Measurements from ENCODE around the gene HOMER1. TPM values are rescaled to one million over a fixed set of nuclear protein-coding genes. Genes with fewer than 3 reads are reported as not detected.

The HOMER1 gene
- total and polyA plus RNA-seq, 2 of the 13 experiments (the other 11 are each of a cell fraction or from before 2014, with no cell fraction given), result 5.3 to 24.8 TPM

DNA sequence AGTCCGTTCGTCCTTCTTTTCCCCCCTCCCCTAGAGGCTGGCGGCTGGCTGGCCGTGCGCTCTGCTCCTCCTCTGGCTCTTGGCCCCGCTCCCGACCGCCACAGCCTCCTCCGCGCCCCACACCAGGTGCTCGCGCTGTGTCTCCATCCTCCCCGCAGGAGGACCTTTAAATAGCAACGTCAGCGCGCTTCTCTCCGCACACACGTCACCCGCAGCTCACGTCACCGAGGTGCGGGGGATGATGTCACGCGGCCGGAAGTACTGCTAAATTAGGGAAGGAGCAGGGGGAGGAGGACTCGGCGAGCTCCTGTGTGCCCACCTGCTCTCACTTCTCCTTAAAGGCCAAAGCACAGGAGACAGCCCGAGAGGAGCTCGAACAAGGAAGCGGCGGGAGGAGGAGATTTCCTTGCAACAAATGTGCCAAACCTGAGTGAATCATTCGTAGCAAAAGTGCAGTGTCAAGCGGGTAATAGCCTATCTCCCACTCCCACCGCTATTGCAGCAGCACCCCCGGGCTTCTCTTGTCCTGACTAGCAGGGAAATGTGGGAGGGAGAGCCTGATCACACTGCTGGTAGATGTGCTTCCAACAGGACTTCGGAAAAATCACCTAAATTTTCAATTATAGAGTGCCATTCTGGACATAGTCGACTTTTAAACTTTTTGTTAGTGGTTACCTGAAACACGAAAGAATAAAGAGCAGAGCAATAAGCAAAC, 614 bp upstream of the HOMER1 start (continued):
- TF ChIP-seq, protein P1, sequence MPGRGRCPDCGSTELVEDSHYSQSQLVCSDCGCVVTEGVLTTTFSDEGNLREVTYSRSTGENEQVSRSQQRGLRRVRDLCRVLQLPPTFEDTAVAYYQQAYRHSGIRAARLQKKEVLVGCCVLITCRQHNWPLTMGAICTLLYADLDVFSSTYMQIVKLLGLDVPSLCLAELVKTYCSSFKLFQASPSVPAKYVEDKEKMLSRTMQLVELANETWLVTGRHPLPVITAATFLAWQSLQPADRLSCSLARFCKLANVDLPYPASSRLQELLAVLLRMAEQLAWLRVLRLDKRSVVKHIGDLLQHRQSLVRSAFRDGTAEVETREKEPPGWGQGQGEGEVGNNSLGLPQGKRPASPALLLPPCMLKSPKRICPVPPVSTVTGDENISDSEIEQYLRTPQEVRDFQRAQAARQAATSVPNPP (CRISPR knock-in tag; IDR thresholded peaks at IDR 0.05), result no peak
- TF ChIP-seq ZNF263 (CRISPR knock-in tag; IDR thresholded peaks at IDR 0.05) (peak; percentile 100), ZBTB7A (CRISPR knock-in tag; IDR thresholded peaks at IDR 0.05) (no peak; the same call in 1 of the 2 replicates), POLR2A (IDR thresholded peaks at IDR 0.05; ENCODE audit: insufficient read depth in 1 of 2, low read depth in 2 of 2, low read length in 2 of 2) (peak; percentile 81 to 89), U2AF2 (IDR thresholded peaks at IDR 0.05; ENCODE audit: low read depth, low read length) (no peak), ZNF563 (CRISPR knock-in tag; IDR thresholded peaks at IDR 0.05) (no peak; the same call in 1 of the 2 replicates), KDM6A (CRISPR knock-in tag; IDR thresholded peaks at IDR 0.05; ENCODE audit: low read depth) (no peak), MAFF (IDR thresholded peaks at IDR 0.05; ENCODE audit: low read depth, low read length) (peak; percentile 75), SNAPC5 (CRISPR knock-in tag; IDR thresholded peaks at IDR 0.05; ENCODE audit: borderline replicate concordance) (no peak), ZFP36L2 (CRISPR knock-in tag; IDR thresholded peaks at IDR 0.05) (no peak; the same call in 1 of the 2 replicates), TOPORS (CRISPR knock-in tag; IDR thresholded peaks at IDR 0.05) (peak; percentile 34; the same call in 1 of the 2 replicates), TCF12 (IDR thresholded peaks at IDR 0.05) (no peak), TCF12 (CRISPR knock-in tag; IDR thresholded peaks at IDR 0.05) (no peak), ZSCAN21 (CRISPR knock-in tag; IDR thresholded peaks at IDR 0.05; ENCODE audit: borderline replicate concordance) (no peak), SAFB2 (CRISPR knock-in tag; IDR thresholded peaks at IDR 0.05; ENCODE audit: borderline replicate concordance, low read depth) (0 out of 2 replicates have a peak, but pooled peaks have one; percentile 60), MXD3 (CRISPR knock-in tag; IDR thresholded peaks at IDR 0.05) (no peak), CCAR2 (optimal IDR thresholded peaks at IDR 0.05; ENCODE audit: low read depth, low read length) (peak; percentile 2), ZNF510 (CRISPR knock-in tag; IDR thresholded peaks at IDR 0.05; ENCODE audit: low read depth) (0 out of 2 replicates have a peak, but pooled peaks have one; percentile 60), ZNF784 (CRISPR knock-in tag; IDR thresholded peaks at IDR 0.05; ENCODE audit: borderline replicate concordance) (no peak), ZNF850 (CRISPR knock-in tag; conservative IDR thresholded peaks at IDR 0.05) (no peak), ZSCAN20 (CRISPR knock-in tag; IDR thresholded peaks at IDR 0.05; ENCODE audit: borderline replicate concordance) (no peak), POLR2G (IDR thresholded peaks at IDR 0.05; ENCODE audit: low read depth, low read length) (peak; percentile 85), SAP130 (CRISPR knock-in tag; IDR thresholded peaks at IDR 0.05; ENCODE audit: low read depth) (peak; percentile 78), DR1 (CRISPR knock-in tag; IDR thresholded peaks at IDR 0.05) (peak; percentile 98), RAD21 (CRISPR knock-in tag; IDR thresholded peaks at IDR 0.05) (no peak)
- TF ChIP-seq, protein P2, sequence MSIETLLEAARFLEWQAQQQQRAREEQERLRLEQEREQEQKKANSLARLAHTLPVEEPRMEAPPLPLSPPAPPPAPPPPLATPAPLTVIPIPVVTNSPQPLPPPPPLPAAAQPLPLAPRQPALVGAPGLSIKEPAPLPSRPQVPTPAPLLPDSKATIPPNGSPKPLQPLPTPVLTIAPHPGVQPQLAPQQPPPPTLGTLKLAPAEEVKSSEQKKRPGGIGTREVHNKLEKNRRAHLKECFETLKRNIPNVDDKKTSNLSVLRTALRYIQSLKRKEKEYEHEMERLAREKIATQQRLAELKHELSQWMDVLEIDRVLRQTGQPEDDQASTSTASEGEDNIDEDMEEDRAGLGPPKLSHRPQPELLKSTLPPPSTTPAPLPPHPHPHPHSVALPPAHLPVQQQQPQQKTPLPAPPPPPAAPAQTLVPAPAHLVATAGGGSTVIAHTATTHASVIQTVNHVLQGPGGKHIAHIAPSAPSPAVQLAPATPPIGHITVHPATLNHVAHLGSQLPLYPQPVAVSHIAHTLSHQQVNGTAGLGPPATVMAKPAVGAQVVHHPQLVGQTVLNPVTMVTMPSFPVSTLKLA (IDR thresholded peaks at IDR 0.05), result no peak
- TF ChIP-seq, protein P3, sequence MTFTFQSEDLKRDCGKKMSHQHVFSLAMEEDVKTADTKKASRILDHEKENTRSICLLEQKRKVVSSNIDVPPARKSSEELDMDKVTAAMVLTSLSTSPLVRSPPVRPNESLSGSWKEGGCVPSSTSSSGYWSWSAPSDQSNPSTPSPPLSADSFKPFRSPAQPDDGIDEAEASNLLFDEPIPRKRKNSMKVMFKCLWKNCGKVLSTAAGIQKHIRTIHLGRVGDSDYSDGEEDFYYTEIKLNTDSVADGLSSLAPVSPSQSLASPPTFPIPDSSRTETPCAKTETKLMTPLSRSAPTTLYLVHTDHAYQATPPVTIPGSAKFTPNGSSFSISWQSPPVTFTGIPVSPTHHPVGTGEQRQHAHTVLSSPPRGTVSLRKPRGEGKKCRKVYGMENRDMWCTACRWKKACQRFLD (CRISPR knock-in tag; IDR thresholded peaks at IDR 0.05; ENCODE audit: borderline replicate concordance), result no peak
